Neuron (in vitro differentiated cells): ENCODE measurements around the gene ALPG.

Source experiments
- H2AFZ ChIP-seq: one replicate; pipeline ENCODE4 v1.6.1; 2013; ENCODE audit warnings: low read depth, mild to moderate bottlenecking, inconsistent platforms, low read length, moderate library complexity
- H3K27me3 ChIP-seq: one replicate; pipeline ENCODE4 v1.6.1; 2013; ENCODE audit warnings: low read length; ENCODE audit not compliant: insufficient read depth
- H3K36me3 ChIP-seq: one replicate; pipeline ENCODE4 v1.6.1; 2013; ENCODE audit warnings: low read length; ENCODE audit not compliant: insufficient read depth
- H3K4me1 ChIP-seq: one replicate; pipeline ENCODE4 v1.6.1; 2013; ENCODE audit warnings: low read length; ENCODE audit not compliant: insufficient read depth
- H3K4me3 ChIP-seq: 2 replicates; pipeline ENCODE4 v1.5.1; 2013; ENCODE audit warnings: mild to moderate bottlenecking, low read length, moderate library complexity
- H3K9me3 ChIP-seq: one replicate; pipeline ENCODE4 v1.6.1; 2013; ENCODE audit warnings: low read length

The ALPG gene

DNA sequence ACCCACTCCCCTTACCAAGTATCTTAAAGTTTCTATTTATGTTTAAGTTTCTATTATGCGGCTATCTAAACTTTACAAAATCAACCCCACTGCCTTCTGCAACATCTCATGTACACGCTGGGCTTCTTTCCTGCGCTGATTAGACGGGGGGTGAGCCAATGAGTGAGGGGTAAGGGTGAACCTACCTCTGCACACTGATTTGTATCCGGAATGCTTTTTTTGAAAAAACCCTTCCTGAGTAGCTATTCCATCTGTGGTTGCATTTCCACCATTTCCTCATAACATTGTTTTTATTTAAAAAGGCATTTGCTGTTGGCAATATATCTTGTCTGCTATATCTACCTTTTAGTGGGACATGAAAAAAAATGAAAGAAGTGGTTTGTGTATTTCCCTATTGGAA lies 6.3 kb downstream of the ALPG start:
- Histone ChIP-seq H2AFZ (no peak overlapping the region), H3K27me3 (peaks cover 43% of the 10 kb centered on the region), H3K36me3 (no peaks in the 10 kb centered on the region), H3K4me1 (no peaks in the 10 kb centered on the region), H3K9me3 (no peaks in the 10 kb centered on the region), H3K4me3 (no peak overlapping the region)

DNA sequence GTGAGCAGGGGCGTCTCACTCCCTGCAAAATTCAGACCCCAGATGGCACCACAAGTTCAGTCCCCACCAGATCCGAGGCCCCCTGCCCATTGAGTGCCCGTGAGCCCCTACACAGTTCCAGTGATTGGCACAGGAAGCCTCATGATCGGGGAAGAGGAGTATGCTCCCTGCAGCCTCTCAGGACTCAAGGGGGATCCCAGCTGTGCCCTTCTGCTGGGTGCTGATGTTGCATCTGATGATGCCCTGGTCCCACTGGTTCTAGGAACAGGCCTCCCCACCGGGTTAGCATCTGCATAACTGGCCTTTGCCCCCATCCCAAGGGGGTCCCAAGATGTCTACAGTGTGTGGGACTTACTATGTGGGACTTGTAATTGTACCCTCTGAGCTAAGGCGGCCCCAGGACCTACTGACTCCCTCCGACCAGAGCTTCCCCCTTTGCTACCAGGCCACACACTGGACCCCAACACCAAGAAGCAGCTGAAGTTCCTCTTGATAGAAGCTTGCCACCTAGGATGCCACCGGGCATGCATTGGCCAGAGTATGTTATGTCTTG lies 8.6 kb downstream of the ALPG start:
- Histone ChIP-seq H3K9me3 (no peaks in the 10 kb centered on the region), H3K27me3 (peaks cover 65% of the 10 kb centered on the region), H3K4me1 (peaks cover 8% of the 10 kb centered on the region), H2AFZ (no peak overlapping the region), H3K4me3 (no peak overlapping the region), H3K36me3 (no peaks in the 10 kb centered on the region)

DNA sequence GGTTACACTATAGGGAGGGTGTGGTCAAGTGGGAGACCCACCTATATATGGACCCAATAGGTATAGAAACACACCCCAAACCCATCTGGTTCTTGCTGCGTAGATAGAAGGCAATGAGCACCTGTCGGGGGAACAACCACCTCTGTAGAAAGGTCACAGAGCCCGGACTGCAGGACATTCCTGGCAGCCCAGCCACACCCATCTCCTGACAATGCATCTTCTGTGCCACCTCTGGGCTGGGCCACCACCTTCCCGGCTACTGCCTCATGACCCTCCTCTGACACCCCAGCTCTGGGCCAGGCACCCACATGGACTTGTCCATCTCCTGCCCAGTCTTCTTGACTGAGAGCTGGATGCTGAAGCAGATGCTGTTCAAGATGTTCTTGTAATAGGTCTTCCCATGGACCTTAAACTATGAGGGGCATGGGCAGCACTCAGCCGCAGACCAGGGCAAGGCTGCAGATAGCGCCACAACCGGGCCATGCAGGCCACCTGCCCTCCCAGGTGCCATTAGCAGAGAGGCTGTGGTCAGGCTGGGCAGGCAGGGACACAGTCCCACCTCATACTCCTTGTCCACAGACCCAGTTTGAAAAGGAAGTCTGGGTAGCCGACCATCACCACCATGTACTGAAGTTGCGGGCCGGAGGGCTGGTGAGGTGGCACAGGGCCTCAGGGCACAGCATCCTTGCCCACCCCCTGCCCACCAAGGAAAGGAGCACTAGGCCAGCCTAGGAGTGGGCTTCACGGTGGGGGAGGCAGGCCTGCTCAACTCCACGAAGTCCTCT lies 9.3 kb downstream of the ALPG start:
- Histone ChIP-seq H3K36me3 (no peaks in the 10 kb centered on the region), H3K27me3 (peaks cover 73% of the 10 kb centered on the region), H3K4me1 (peaks cover 10% of the 10 kb centered on the region), H3K4me3 (no peak overlapping the region), H3K9me3 (no peaks in the 10 kb centered on the region), H2AFZ (no peak overlapping the region)

DNA sequence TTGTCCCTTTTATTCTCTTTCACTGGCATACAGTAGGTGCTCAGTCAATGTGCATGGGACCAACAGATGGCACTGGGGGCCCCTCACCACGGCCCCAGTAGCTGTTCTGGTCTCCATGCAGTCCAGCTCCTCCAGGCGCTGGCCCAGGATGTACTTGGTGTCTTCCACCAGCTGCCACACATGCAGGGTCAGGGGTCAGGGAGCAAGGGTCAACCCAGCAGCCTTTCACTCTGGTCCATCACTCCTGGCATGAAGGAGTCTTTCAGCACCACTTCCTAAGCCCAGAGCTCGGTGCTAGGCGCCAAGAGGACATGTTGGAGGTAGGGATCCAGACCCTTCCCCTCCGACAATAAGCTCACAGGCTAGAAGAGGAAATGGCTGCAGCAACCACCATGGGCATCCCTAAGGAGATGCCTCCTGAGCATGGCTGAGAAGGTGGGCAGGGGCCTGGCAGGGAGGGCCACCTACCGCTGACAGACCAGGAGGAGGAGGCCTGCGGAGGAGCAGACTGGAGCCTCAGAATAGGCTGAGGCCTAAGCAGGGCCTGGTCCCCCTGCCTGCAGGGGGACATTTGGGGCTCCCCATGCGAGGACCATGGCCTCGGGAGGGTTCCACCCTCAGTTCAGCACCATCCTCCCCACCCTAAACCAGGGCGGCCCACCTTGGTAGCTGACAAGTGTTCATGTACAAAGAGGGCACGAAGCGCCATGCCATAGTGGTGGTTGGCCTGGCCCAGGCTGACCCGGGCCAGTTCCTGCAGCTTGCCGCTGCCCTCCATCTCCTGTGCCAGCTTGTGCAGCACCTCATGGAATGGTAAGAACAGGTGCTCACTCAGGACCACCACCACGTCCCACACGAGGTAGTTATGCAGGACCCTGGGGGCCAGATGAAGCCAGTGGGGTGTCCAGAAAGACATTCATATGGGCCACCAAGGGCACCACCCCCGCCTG lies 10.2 kb downstream of the ALPG start:
- H3K27me3 ChIP-seq, result peaks cover 81% of the 10 kb centered on the region

DNA sequence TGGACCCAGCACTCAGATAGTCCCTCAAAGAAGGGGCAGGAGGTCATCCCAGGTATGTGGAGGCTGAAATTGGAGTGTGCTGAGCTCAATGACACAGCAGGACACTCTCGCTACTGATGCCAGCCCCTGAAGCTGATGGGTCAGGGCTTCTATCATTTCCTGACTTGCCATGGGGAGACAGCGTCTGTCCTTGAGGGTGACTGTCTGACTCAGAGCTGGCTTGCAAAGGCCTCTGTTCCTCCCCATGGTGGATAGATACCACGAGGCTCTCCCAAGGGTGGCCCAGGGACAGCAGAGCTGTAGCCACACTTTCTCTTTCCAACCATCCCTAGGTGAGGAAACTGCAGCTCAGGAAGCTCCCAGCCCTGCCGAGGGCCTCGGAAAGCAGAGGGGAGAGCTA lies 10.8 kb downstream of the ALPG start:
- H3K4me3 ChIP-seq, result no peak overlapping the region
- no peak overlapping the region for H2AFZ ChIP-seq
- H3K36me3 ChIP-seq, result no peaks in the 10 kb centered on the region
- peaks cover 88% of the 10 kb centered on the region for H3K27me3 ChIP-seq
- H3K4me1 ChIP-seq, result peaks cover 10% of the 10 kb centered on the region
- H3K9me3 ChIP-seq, result peaks cover 11% of the 10 kb centered on the region

More for the DNA sequence above, 10.2 kb downstream of the ALPG start:
- H3K36me3 ChIP-seq, result no peaks in the 10 kb centered on the region
- H3K4me3 ChIP-seq, result no peak overlapping the region
- peaks cover 5% of the 10 kb centered on the region for H3K9me3 ChIP-seq
- peaks cover 10% of the 10 kb centered on the region for H3K4me1 ChIP-seq
- H2AFZ ChIP-seq, result no peak overlapping the region

DNA sequence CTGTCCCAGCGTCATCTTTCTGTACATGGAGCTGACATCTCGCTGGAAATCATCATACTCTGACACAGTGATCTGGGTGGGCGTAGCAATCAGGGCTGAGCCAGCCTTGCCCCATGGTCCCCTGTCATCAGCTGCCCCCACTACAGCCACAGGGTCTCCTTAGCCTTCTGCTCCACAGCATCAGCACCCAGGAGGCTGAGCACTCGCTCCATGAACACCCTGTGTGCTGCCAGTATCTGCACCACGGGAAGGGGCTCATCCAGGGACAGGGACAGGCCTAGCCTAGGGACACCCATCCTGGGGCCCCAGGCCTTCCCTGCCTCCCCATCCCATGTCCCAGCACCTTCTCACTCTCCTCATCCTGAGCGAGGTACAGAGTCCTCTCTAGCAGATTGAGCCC lies 11.4 kb downstream of the ALPG start:
- no peak overlapping the region for H3K4me3 ChIP-seq
- no peaks in the 10 kb centered on the region for H3K36me3 ChIP-seq
- H3K4me1 ChIP-seq, result peaks cover 10% of the 10 kb centered on the region
- H3K27me3 ChIP-seq, result peaks cover 87% of the 10 kb centered on the region
- peaks cover 12% of the 10 kb centered on the region for H3K9me3 ChIP-seq
- H2AFZ ChIP-seq, result no peak overlapping the region

DNA sequence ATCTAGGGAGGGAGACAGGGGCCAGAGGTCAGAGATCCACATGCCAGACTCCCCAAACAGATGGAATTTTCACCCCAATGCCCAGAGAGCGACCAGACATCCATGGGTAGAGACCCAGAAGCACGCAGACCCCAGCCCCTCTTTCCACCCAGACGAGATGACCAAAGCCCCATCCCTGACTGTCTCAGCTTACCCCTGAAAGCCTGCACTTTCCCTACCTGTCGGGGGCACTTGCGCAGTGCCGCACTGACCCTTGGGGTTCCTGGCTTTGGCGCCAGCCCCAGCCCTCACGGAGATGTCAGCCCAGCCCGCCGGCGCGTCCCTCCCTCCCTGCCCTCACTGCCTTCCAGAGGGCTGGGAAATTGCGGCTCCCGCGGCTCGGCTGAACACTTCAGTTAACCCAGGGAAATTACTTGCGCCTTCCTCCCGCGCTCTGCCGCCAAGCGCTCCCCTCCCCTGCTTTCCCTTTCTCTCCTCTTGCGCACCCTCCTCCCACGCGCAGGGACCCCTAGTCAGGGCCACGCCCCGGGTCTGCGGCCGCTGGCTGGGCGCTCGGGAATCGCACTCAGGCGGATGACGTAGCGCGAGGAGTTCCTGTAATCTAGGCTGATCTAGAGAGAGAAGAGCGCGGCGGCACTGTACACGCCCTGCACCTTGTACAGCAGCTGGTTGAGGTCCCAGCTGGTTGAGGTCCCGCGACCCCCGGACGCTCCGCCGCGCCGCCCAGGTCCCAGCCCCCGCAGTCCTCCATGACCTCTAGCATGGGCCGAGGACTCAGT lies 12.0 kb downstream of the ALPG start:
- no peak overlapping the region for H3K4me3 ChIP-seq
- H2AFZ ChIP-seq, result no peak overlapping the region
- H3K27me3 ChIP-seq, result peaks cover 87% of the 10 kb centered on the region
- peaks cover 10% of the 10 kb centered on the region for H3K4me1 ChIP-seq
- H3K36me3 ChIP-seq, result no peaks in the 10 kb centered on the region
- H3K9me3 ChIP-seq, result peaks cover 12% of the 10 kb centered on the region

DNA sequence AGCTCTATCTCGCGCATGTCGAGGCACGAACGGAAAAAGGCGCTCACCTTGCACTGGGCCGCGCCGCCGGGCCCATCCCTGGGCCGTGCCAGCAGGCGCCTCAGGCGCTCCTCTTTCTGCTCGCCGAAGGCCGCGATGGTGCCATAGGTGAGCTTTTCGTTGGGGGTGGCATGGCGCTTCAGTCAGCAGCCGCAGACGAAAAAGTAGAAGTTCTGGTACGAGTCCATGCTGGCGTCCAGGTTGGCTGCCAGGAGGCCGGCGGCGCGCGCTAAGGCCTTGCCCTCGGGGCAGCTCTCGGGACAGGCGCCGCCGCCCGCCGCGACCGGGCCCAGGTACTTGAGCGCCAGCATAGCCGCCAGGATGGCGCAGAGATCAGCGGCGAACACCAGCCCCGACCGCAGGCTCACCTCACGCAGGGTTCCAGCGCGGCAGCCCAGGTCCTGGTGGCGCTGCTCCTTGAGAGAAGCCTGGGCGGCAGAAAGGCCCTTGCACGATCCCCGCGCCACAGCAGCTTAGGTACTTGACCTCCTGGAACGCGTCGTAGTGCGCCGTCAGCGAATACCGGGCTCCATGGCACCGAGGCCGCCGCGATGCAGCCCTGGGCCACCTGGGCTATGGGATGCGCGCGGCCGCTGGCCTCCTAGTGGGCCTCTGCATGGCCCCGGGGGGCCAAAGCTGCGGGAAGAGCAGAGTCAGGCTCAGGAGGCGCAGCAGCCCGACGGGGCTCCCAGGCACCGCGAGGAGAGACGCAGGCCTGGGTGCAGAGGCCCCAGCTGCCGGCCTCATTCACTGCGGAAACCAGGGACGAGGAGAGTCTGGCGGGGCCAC lies 12.8 kb downstream of the ALPG start:
- Histone ChIP-seq H2AFZ (no peak overlapping the region), H3K36me3 (no peaks in the 10 kb centered on the region), H3K4me1 (peaks cover 10% of the 10 kb centered on the region), H3K27me3 (peaks cover 95% of the 10 kb centered on the region), H3K9me3 (peaks cover 14% of the 10 kb centered on the region), H3K4me3 (no peak overlapping the region)

DNA sequence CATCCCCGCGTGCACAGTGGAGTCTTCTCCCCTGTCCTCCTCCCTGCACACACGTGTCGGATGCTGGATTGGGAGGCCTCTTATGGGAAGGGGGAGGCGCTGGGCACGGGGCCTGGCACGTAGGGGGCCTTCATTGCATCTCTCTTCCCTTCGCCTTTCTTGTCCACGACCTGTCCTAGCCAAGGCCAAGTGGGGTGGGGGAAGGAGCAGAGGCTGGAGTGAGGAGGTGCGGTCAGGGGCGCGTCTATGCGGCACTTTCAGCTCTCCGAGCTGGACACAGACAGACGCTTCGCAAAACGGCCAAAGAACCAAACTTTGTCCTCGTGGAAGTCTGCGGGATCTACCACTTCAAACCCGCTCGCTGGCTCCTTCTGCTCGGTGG lies 13.4 kb downstream of the ALPG start:
- no peaks in the 10 kb centered on the region for H3K36me3 ChIP-seq
- no peak overlapping the region for H3K4me3 ChIP-seq
- H2AFZ ChIP-seq, result no peak overlapping the region
- H3K9me3 ChIP-seq, result peaks cover 14% of the 10 kb centered on the region
- peaks cover 95% of the 10 kb centered on the region for H3K27me3 ChIP-seq
- peaks cover 10% of the 10 kb centered on the region for H3K4me1 ChIP-seq

DNA sequence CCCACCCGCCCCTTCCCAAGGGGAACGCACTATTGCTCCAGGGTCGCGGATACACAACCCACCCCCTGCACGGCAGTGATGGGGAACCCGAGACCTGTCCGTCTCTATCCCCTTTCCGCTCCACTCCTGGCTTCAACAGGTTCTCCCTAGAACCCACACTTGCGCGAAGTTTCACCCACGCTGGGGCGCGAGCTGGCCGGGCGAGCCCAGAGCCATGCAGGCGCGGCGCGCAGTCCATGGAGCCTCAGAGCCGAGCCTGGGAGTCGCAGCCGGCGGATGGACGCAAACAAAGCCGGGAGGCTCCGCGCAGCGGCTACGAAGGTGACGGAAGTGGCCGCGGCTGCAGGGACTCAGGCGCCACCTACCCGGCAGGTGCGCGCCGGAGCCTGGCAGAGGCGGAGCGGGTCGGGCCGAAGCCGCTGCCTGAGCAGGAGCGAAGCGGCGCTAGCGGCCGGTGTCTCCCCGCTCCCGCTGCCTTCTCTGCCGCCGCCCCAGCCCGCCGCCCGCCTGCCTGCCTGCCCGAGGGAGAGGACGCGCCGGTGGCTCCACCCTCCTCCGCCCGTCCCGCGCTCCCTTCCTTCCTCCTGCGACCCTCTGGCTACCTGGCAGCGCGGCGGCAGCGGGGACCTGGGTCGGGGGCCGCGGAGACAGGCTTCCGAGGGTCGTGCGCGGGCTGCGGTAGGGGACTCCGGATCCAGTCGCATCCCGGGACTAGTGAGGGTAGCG lies 14.0 kb downstream of the ALPG start:
- no peak overlapping the region for H2AFZ ChIP-seq
- H3K9me3 ChIP-seq, result peaks cover 14% of the 10 kb centered on the region
- no peaks in the 10 kb centered on the region for H3K36me3 ChIP-seq
- H3K4me1 ChIP-seq, result peaks cover 10% of the 10 kb centered on the region
- H3K4me3 ChIP-seq, result no peak overlapping the region
- peaks cover 95% of the 10 kb centered on the region for H3K27me3 ChIP-seq

DNA sequence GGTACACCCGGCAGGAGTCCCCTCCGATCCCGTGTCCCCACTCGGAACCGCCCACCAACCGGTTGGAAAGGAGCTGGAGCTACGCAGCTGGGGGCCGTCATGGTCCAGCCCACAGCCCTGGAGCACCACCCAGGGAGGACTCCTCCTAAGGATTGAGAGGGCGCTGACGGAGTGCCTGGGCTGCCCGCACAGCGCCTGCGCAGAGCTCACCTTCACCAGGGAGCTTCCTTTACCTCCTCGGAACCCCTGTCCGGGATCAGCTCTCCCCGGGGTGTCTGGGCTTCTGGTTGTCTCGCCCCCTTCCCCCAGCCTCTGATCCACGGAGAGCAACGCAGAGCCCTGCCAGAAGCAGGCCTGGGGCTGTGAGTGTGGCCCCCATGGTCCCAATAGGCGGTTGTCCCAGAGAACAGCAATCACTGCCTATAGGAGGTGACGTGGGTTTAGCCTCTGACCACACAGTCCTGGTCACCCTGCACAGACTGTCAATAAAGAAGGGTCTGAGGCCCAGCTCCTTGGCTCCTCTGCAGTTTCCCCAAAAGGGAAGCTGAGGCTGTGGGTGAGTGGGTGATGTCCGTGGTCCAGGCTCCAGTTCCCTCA lies 14.6 kb downstream of the ALPG start:
- Histone ChIP-seq H3K4me3 (no peak overlapping the region), H3K27me3 (peaks cover 92% of the 10 kb centered on the region)

More for the DNA sequence above, 14.6 kb downstream of the ALPG start:
- peaks cover 10% of the 10 kb centered on the region for H3K4me1 ChIP-seq
- H3K9me3 ChIP-seq, result peaks cover 14% of the 10 kb centered on the region
- H2AFZ ChIP-seq, result no peak overlapping the region
- H3K36me3 ChIP-seq, result no peaks in the 10 kb centered on the region
